ENCODE data around the gene ZNF598. TPM values are rescaled to one million over a fixed set of nuclear protein-coding genes. Genes with fewer than 3 reads are reported as not detected.
"Not testable (repeated sequence)": the region's sequence is repeated elsewhere in the genome, so short reads cannot be mapped to it uniquely, and the experiment has no call there.

The ZNF598 gene
- total RNA-seq, 1 donor from 2014 or later = 46.4 TPM

GRCh38 chr16:2028146-2028545 lies 18.5 kb upstream of the ZNF598 start:
- no peak for DNase-seq (ENCODE audit: low spot score)

- no peak for DNase-seq (ENCODE audit: low spot score)
These were observed 17.7 kb upstream of the ZNF598 start for GRCh38 chr16:2027024-2028010.

GRCh38 chr16:2026461-2027023 lies 16.9 kb upstream of the ZNF598 start, which contains the start of gene NHERF2:
NHERF2 (plus strand) TSS chr16:2026902; CDS start chr16:2027006, 104 bp downstream.
- DNase-seq (ENCODE audit: low spot score) = no peak

- DNase-seq (ENCODE audit: low spot score) = no peak
These were observed 16.3 kb upstream of the ZNF598 start for GRCh38 chr16:2025878-2026460.

DNA sequence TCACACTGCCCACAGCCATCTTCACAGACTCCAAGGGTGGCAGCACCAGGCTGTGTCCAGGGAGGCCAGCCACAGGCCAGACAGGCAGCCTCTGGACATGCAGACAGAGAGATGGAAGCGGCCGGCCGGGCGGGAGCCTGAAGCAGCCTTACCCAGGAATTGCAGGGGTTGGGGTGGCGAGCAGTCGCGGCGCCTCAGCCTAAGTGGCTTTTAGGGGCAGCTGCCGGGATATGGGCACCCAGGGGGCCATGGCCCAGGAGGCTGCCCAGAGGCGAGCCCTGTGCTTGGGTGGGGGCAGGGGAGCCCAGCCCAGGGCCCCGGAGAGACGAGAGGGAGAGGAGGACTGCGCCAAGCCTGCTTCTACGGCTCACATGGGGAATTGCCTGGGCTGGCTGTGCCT lies 15.6 kb upstream of the ZNF598 start:
- DNase-seq (ENCODE audit: low spot score) = no peak

- DNase-seq (ENCODE audit: low spot score) = no peak
These were observed 14.4 kb upstream of the ZNF598 start for GRCh38 chr16:2024032-2024420.

- DNase-seq (ENCODE audit: low spot score) = peak; percentile 96
These were observed 13.7 kb upstream of the ZNF598 start for GRCh38 chr16:2023092-2024031.

DNA sequence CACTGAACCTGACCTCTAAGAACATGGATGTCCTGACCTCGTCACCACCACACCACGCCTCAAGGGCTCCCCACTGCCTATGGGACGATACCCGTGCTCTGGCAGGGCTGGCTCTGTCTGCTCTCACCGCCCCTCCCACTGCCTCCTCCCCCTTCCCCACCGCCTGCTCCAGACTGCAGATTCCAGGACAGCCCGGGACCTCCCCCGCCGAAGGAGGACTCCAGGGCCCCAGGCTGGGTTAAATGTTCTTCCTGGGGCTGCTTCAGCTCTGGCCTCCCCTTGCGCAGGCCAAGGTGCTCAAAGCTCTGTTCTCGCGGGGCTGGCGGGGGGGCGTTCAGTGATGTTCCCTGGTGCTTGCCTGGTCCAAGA lies 13.1 kb upstream of the ZNF598 start:
- DNase-seq (ENCODE audit: low spot score) = no peak

DNA sequence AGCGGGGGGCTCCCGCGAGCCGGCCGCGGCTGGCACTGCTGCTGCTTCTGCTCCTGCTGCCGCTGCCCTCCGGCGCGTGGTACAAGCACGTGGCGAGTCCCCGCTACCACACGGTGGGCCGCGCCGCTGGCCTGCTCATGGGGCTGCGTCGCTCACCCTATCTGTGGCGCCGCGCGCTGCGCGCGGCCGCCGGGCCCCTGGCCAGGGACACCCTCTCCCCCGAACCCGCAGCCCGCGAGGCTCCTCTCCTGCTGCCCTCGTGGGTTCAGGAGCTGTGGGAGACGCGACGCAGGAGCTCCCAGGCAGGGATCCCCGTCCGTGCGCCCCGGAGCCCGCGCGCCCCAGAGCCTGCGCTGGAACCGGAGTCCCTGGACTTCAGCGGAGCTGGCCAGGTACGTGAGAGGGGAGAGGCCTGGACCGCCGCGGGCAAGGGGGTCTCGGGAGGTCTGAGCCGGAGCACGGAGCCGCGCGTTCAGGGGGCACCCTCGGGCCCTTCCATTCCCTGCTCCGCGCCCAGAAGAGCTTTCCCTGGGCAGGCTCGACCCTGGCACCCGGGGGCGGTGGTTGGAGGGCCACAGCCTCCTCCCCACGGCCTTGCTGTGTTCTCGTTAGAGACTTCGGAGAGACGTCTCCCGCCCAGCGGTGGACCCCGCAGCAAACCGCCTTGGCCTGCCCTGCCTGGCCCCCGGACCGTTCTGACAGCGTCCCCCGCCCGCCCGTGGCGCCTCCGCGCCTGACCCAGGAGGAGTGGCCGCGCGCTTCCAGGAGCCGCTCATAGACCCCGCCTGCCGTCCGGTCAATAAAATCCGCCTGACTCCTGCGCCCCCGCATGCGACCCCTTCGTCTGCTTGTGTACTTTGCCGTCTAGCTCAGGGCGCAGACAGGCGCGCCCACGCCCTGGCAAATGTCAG lies 10.6 kb upstream of the ZNF598 start:
- no peak for DNase-seq (ENCODE audit: low spot score)

GRCh38 chr16:2019518-2019920 lies 9.9 kb upstream of the ZNF598 start, which contains the start of gene NPW:
NPW (plus strand) TSS chr16:2019785.
- no peak for DNase-seq (ENCODE audit: low spot score)

DNA sequence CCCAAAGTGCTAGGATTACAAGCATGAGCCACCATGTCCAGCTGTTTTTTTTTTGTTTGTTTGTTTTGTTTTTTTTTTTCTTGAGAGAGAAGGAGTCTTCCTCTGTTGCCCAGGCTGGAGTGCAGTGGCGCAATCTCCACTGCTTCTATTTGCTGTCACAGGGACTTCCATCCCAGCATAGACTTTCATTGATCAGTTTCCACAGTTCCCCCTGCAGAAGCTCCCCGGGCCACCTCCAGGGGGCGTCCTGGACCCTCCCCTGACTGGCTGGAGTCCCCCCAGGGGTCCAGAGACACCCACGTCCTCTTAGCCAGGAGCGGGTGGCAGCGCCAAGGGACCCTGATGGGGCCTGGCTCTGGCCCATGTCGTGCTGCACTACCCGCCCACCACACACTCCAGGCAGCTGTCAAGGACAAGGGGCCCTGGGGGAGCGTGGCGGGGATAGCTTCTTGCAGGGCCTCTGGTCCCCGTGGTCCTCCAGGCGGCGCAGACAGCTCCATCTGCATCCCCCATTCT lies 6.8 kb upstream of the ZNF598 start:
- no peak for DNase-seq (ENCODE audit: low spot score)

DNA sequence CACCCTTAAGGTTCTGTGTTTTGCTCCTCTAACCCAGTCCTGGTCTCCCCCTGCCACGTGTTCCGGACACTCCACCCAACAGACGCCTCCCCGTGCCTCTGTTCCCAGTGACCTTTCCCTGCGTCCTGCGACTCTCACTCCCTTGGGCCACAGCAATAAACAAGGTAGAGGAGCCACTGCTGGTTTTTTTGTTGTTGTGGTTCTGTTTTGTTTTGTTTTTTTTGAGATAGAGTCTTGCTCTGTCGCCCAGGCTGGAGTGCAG lies 6.3 kb upstream of the ZNF598 start:
- DNase-seq (ENCODE audit: low spot score) = no peak

DNA sequence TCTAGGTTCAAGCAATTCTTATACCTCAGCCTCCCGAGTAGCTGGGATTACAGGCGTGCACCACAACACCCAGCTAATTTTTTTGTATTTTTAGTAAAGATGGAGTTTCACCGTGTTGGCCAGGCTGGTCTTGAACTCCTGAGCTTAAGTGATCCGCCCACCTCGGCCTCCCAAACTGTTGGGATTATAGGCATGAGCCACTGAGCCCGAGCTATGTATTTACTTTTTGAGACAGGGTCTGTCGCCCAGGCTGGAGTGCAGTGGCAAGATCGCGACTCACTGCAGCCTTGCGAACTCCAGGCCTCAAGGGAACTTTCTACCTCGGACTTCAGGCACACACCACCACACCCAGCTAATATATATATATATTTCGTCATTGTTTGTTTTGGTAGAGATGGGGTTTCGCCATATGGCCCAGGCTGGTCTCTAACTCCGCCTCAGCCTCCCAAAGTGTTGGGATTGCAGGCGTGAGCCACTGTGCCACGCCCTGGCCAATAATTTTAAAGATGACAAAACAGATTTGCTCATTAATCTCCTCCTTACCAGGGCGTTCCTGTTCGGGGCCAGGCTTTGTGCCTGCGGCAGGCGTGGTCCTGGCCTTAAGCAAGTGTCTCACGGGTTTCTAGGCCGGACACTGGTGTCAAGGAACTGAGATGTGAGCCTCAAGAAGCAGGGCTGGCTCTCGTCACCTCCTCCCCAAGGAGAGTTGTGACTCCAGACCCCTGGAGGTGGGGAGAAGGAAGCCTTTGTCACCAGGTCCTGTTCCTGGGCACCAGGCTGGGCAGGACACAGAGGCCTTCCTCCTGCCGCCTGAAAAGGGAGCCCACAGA lies 5.7 kb upstream of the ZNF598 start:
- no peak for DNase-seq (ENCODE audit: low spot score)

GRCh38 chr16:2013527-2013926 lies 3.9 kb upstream of the ZNF598 start:
- DNase-seq (ENCODE audit: low spot score) = no peak

GRCh38 chr16:2011726-2012125 lies 2.1 kb upstream of the ZNF598 start:
- not testable (repeated sequence) for DNase-seq (ENCODE audit: low spot score)

- no peak for DNase-seq (ENCODE audit: low spot score)
These were observed 383 bp downstream of the ZNF598 start for GRCh38 chr16:2009164-2009711.

GRCh38 chr16:2008631-2009163 lies 924 bp downstream of the ZNF598 start:
- no peak for DNase-seq (ENCODE audit: low spot score)

GRCh38 chr16:2008009-2008526 lies 1.6 kb downstream of the ZNF598 start:
- DNase-seq (ENCODE audit: low spot score) = no peak

Data from ureter (tissue), 1 donor.